Hematopoietic multipotent progenitor cell (in vitro differentiated cells): ENCODE data around the gene P3H1. TPM values are rescaled to one million over a fixed set of nuclear protein-coding genes. Genes with fewer than 3 reads are reported as not detected.
"Not testable (repeated sequence)": the region's sequence is repeated elsewhere in the genome, so short reads cannot be mapped to it uniquely, and the experiment has no call there.

Experiments used
- DNase-seq, 3 donors: peaks; one replicate each; pipeline ENCODE4 v3.0.0-alpha.2; 2011 to 2015; ENCODE audit warnings: low read depth in 2 of 3, low spot score in 2 of 3
- total RNA-seq: library from RNA; depleted of rRNA; stranded (reverse); fragments of >200 nt; gene quantifications from one replicate; pipeline ENCODE4 v1.2.3, GENCODE V29; 2012

Gene P3H1
- total RNA-seq, 1 donor, result 62.7 TPM

DNA sequence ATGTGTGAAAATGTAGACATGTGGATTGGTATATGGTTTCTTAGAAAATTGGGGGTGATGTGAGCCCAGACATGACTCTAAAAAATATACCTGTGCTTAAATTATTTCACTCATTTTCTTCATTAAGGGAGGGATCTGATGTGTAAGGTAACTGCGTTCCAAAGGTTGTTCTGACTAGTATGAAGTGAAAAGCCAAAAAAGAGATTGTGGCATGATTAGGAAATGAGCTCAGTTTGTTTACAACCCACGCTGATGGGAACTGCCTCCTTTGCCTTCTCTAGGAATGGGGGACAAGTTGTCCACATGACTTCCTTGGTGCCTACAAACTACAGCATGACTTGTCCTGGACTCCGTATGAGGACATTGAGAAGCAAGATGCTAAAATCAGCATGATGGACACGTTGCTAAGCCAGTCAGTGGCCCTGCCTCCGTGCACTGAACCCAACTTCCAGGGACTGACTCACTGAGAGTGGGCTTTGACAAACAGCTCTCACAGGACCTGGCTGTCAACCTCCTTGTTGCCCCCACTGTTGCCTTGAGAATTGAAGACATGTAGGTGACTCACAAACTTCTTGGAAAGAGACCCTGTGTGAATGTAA is 8.2 kb upstream of the P3H1 start:
- no peak for DNase-seq

DNA sequence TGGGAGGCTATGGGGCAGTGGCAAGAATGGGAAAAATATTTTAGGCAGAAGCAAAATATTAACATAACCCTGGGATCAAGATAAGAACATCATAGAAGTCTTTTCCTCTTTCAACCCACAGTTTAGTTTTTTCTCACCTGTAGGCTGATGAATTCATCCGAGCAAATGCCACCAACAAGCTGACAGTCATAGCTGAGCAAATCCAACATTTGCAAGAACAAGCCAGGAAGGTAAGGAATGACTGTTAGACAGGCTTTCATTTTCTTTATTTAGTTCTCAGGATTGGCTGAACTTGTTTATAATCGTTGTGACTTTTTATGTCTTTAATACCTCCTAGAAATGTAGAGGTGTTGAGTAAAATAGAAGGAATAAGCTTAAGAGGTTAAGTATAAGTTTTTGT is 6.6 kb upstream of the P3H1 start:
- no peak for DNase-seq

DNA sequence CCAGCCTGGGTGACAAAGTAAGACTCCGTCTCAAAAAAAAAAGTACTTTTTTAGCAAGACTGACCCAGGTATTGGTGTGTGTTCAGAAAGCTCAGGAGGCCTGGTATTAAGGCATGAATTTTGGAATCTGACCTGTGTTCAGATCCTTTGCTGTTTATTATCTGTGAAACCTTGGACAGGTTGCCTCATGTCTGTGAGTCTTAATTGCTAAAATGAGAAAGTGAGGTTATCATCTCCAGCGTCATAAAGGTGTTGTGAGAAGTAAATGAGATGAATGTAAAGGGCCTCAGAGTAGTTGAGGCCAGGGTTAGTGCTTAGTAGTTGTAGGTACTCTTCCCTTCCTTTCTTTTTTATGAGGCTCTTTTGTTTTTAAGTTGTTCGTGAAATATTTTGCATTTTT is 3.0 kb upstream of the P3H1 start:
- no peak for DNase-seq

DNA sequence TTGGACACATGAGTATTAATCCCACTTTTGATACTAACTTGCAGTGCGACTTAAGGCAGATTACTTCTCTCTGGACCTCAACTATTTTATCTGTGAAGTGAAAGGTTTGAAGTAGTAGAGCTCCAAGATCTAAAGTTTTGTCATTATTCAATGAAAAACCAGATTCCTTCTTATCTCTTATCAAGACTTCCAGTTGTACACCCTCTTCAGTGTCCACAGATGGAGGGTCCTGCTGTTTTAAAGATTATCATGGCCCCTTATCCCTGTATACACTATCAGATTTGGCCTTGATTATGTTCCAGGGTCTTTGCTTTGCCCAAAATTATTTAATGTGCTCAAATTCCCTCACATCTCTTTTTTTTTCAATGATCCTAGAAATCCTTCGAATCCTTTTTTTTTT is 1.3 kb upstream of the P3H1 start:
- no peak for DNase-seq

DNA sequence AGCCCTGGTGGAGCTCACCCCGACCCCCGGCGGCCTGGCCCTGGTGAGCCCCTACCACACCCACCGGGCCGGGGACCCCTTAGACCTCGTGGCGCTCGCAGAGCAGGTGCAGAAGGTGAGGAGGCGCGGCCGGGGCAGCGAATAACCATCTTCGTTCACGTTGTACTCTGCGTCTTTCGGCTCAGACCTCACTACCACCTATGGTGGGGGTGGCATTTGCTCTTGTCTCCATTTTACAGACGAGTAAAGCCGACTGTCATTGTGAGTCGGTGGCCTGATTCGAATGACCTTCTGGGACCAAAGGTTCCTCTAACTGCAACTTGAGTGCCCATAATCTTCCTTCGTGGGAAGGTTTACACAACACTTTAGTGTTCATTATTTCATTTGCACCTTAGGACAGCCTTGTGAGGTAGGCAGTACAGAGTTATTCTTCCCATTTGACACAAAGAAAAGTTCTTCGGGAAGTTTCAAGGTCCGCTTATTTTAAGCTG is 727 bp upstream of the P3H1 start:
- DNase-seq, result no peak

DNA sequence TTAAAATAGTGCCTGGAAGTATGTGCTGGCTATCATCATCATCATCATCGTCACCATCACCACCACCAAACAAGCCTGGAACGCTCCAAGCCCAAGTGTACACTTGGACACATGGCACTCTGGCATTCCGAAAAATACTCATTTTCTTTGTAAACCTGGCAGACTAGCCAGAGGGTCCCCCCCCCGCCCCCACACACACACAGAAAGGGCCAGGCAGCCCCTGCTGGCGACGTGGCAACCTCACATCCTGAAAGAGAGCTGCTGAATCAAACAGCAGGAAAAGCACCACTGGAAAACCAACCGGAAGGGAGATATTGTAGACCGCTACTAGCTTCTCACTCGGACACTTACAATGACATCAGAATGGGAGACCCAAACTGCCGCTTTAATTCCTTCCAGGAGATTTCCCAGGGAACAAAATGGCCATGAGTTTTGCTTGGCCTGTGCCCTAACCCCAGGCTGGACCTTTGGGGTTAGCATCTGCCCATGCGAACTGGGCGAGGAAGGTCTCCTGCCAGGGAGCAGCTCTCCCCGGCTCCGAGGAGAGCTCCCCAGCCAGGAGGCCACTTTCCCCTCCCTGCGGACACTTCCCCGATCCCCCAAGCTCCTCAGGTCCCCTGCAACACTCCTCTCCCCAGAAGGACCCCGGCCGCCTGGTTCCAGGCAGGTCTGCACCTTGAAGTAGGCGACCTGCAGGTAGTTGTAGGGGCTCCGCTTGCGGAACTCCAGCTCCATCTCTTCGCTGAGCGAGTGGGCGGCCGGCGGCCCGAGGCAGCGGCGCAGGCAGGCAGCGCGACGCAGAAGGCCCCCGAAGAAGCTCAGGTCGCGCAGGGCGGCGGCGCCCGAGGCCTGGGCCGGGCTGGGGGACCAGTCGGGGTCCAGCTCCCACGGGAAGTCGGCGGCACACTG is 742 bp downstream of the P3H1 start:
- peak in 2 of 3 donors; percentile 63 to 64 for DNase-seq

DNA sequence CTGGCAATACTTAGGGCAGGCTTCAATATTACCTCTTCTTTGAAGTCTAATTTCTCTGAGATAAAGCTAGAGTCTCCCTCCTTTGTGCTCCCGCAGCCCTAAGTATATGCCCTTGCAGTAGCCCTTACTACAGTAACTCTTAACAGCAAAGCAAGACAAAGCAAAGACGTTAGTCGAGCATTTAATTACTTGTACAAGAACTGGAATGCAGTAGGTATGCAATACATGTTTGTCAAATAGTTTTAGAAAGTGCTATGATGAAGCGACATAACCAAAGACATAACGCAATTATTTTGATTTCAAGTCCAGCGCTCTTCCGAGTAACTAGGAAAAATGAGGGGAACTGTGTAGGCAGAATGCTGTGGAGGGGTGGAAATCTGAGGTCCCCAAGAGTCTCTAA is 1.6 kb downstream of the P3H1 start:
- DNase-seq, result no peak

DNA sequence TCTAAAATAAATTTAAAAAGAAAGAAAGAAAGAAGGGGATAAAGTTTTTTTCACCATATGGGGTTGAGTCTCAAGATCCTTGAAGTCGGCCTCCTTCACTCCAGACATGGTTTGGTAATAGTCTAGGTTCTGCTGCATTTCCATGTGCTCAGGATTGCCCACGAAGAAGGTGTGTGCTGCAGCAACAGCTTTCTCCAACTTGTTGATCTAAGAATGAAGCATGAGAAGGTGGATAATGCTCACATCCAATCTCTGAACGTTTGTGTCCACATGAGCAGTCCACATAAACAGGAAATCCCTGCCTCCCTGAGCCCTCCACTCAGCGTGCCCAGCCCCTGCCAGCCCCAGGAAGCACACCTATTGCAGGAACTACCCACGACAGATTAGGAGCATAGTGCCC is 4.6 kb downstream of the P3H1 start:
- no peak for DNase-seq

DNA sequence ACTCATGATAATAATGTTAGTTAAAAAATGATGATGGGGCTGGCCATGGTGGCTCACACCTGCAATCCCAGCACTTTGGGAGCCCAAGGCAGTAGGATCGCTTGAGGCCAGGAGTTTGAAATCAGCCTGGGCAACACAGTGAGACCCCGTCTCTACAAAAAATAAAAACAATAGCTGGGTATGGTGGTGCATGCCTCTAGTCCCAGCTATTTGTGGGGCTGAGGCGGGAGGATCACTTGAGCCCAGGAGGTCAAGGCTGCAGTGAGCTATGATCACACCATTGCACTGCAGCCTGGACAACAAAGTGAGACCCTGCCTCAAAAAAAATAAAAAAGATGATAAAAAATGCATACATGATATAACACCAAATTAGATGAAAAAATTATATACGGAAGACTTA is 5.3 kb downstream of the P3H1 start:
- DNase-seq, result no peak

DNA sequence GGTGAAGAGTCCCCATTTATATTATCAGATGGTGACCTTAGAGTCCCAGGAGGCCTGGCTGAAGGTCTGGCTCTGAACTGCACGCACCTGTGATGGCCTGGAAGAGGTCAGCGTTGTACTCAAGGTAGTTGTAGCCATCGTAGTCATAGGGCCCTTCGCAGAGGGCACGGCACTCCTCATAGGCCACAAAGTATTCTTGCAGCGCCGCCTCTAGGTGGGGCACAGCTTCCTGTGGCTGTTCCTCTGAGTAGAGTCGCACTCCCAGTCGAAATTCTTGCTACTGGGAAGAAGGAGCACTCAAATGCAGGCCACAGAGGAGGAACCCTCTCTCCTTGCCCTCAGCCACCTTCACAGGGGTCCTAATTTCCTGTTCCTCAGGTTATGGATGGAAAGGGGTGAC is 7.7 kb downstream of the P3H1 start:
- peak in 1 of 3 donors; percentile 19 for DNase-seq

DNA sequence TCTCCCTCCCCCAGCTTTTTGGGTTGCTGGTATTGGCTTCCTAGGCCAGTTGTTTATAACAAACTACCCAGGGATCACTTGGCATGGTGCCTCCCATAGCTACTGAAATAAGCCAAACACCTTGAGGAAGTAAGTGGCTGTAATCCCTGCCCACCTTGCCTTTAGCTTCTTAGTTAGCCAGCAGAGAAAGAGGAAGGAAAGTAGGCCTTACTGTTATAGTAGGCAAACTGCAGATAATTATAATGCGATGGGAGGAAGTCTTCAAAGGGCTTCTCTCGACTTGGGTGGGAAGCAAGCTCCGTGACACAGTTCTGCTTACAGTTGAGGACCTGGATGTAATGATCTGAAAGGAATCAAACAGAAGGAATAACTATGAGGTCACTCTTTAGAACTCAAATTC is 8.2 kb downstream of the P3H1 start:
- DNase-seq, result peak in 1 of 3 donors; percentile 54

DNA sequence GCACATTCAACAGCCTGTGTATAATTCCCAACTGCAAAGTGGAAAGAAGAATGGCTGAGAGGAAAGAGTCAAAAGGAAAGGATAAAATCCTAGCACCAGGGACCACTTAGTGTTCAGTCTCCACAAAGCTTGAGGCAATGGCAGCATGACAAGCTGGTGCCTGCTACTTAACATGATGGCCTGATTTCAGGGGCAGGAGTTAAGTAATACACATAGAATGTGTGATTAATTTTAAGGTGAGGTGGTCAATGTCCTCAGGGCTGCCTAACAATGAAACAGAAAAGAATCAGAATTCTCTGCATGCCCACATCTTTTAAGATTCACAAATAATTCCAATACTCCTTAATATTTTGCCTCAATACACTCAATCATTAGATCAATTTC is 8.9 kb downstream of the P3H1 start:
- DNase-seq, result no peak

DNA sequence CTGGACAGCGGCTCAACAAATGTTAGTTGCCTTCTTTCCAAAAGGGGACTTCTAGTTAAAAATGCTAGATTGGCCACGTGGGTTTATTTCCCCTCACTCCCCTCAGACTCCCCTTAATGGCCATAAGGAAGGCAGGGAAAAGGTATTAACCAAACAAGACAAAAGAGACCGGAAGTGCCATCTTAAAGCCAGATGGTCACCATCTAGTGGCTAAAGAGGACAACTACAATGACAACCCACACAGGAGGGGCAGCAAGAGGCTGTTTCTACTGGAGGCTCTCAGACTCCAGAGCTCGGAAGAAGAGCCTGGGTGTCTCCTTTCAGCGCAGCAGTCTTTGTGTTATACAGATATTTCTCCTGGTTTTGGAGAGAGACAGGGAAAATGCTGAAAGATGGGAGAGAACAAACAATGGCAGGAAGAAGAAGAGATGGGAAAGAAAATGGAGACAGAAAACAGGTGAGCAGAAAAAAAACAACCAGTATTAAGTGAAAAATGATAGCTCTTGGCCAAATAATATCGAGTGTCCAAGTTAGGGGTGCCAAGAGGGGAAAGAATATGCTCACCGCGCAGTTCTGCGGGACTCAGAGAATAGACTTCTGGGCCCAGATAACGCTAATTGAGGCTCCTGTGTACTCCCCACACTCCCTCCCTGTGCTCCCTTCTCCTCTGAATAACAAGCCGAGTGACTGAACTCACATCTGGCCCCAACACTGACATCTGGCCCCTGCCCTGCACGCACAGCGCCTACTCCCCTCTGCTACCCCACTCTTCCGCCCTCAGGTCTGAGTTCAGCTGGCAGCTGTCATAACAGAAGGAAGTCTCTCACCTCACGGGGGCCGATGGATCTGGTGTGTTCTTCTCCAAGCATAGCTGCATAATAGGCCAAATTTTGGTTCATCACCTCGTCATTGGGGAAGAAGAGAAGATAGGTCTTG is 9.6 kb downstream of the P3H1 start:
- DNase-seq, result peak in 2 of 3 donors; percentile 43 to 62

DNA sequence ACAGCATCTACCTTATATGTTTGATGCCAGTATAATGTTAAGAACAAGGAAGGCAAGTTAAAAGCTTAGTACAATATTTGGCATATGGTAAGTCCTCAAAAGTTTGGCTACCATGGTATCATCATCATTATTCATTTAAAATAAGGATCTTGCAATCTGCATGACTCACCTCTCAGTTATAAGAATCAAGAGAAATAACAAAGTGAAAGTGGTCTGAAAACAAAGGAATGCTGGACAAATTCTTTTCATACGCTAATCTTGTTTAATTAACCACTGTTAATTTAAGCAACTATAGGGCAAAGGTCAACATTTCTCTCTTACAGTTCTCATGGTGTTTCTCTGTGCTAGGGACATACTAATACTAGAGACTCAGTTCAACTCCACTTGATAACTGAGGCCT is 13.8 kb downstream of the P3H1 start:
- no peak for DNase-seq

DNA sequence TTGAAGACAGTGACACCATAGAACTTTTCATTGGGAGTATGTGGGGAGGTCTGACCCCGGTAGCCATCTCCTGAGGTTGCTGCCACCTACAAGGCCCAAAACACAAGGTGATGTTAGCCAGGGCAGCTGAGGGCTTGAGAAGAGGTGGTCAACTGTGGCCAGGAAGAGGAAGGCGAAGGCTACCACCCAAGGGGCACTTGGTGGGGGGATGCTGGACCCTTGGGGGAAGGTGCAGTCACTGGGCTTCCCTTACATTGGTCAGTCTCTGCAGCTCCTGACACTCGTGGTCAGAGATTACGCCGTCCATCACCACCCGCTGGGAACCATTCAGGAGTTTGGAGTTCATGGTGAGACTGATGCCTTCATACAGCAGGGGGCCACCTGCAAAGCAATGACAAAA is 14.5 kb downstream of the P3H1 start:
- no peak for DNase-seq

DNA sequence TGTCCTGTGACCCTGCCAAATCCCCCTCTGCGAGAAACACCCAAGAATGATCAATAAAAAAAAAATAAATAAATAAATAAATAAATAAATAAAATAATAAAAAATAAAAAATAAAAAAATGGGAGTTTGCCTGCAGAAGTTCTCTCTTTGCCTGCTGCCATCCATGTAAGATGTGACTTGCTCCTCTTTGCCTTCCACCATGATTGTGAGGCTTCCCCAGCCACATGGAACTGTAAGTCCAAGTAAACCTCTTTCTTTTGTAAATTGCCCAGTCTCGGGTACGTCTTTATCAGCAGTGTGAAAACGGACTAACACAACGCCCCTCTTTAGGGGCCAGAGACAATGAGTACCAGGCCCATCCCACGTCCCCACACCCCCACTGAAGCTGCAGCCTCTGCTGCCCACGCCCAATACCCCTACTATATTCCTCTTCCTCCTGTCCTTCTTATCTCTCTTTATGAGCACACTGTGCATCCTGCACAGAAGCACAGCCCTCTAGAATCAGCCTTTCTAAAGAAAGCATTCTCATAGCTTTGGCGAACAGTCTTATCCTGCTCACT is 15.2 kb downstream of the P3H1 start:
- not testable (repeated sequence) for DNase-seq

DNA sequence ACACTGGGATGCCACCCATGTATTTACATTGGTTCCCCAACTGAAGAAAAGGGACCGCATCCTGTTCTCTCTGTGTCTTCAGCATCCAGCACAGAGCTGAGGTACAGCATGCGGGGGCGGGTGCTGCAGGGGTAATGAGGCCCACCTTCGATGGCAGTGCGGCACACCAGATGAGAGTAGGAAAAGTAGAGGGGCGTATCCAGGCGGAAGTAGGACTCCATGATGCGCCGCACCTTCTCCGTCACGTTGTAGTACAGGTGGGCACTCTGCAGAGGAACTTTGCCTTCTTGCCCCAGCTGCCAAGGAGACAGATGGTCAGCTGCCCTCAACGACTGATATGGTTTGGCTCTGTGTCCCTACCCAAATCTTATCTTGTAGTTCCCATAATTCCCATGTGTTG is 16.8 kb downstream of the P3H1 start:
- no peak for DNase-seq

DNA sequence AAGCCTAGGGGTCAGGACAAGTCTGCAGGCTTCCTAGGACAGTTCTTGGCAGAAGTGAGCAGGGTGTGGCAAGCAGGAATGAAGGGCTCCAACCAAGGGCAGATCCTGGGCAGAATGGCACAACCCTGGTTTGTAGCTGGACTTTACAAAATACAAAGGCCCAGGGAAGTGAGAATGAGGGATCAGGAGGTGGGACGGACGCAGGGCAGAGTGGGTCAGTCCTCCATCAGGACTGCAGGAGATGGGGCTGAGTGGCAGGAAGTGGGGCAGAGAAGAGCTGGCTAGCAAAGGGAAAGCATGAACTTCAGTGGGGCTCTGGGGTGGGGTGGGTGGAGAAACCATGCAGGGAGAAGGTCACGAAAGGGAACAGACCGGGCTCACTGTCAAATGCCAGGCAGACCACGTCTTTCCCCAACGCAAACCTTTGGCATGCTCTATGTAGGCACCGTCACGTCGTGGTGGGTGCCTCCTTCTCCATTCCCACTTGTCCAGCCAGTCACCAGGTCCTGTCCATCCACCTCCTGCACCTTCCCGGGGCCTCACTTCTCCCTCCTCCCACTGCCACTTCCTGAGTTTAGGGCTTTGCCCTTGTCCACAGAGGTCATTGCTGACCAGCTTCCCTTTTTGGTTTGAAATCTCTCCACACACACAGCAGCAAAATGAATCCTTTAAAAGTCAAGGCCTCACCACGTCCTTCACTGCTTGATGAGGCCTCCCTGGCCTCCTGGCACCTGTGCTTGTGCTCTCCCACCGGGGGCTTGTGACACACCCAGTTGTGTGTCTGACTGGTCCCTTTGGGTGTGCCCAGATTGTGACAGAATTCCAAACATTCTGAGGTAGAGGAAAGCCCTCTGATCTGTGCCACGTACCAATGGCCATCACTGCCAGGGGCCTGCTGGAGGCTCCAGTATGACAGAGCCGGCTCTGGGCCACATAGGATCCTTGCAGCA is 18.1 kb downstream of the P3H1 start:
- DNase-seq, result no peak

DNA sequence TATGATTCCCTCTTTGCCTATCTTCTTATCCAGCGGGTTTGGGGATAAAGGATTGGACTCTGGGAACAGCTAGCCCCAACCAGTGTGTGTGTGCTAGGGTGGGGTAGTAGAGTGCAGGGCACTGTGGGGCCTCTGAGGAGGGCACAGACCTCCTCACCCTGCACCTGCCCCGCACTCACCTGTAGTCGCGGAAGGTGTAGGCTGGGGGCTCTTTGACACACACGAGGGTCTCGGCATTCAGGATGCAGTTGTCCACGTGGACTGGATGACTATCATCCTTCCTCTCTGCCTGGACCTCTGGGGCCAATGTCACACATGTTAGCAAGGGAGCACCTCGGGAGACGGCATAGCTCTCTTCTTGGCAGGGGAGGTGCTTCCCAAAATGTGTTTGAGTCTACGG is 18.8 kb downstream of the P3H1 start:
- DNase-seq, result no peak

DNA sequence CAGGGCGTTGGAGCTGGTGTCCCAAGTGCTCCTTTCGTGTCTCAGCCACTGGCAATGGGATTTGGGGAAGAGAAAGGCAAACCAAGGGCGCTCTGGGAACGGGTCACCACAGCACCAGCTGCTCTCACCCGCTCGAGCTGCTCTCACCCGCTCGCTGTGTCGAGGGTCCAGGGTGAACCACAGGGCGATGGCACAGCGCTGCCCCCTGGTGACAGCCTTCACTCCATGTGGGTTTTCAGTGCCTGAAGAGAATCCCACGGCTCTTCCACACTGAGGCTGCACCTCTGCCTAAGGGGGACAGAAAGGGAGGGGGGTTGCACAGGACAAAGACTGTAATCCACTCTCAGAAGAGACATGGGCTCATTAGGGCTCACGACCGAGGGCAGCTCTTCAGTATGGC is 19.7 kb downstream of the P3H1 start:
- DNase-seq, result peak; percentile 24 to 72 (median 47)
